ENCODE measurements around the gene TRAF7.

DNA sequence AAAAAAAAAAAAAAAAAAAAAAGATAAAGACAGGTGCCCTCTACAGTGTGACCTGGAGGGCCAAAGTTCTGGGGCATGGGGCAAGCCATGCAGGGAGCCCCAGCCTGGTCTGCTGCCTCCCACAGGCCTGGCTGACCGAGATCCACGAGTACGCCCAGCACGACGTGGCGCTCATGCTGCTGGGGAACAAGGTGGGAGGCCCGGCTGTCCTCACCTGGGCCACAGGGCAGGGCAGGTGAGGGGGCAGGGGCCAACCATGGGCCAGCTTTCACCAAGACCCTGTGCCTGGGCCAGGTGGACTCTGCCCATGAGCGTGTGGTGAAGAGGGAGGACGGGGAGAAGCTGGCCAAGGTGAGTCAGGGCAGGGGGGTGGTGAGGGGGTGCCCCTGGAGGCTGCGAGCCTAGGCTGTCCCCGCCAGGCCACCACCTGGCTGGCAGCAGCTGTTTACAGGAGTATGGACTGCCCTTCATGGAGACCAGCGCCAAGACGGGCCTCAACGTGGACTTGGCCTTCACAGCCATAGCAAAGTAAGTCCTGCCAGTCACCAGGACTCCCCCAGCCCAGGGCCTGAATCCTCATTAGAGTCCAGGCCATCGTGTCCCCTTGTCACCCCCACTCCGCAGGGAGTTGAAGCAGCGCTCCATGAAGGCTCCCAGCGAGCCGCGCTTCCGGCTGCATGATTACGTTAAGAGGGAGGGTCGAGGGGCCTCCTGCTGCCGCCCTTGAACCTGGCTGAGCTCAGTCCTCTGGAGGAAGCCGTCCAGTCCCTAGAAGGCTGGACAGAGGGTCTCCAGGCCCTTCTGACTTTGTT, 2.7 kb upstream of the TRAF7 start:
- TF ChIP-seq, protein P1, sequence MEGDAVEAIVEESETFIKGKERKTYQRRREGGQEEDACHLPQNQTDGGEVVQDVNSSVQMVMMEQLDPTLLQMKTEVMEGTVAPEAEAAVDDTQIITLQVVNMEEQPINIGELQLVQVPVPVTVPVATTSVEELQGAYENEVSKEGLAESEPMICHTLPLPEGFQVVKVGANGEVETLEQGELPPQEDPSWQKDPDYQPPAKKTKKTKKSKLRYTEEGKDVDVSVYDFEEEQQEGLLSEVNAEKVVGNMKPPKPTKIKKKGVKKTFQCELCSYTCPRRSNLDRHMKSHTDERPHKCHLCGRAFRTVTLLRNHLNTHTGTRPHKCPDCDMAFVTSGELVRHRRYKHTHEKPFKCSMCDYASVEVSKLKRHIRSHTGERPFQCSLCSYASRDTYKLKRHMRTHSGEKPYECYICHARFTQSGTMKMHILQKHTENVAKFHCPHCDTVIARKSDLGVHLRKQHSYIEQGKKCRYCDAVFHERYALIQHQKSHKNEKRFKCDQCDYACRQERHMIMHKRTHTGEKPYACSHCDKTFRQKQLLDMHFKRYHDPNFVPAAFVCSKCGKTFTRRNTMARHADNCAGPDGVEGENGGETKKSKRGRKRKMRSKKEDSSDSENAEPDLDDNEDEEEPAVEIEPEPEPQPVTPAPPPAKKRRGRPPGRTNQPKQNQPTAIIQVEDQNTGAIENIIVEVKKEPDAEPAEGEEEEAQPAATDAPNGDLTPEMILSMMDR (IDR thresholded peaks at IDR 0.05; ENCODE audit: insufficient read depth, low read length, poor library complexity, severe bottlenecking), result no peak
- no peak for TF ChIP-seq EZH2phosphoT487 (conservative IDR thresholded peaks at IDR 0.05; ENCODE audit: low read length)
